ENCODE measurements around the gene ACTMAP.
A peak's percentile ranks its signal among the peaks of the same experiment; 100 is the strongest.

Gene ACTMAP

GRCh38 chr19:40758491-40758890 is 8.2 kb upstream of the ACTMAP start (continued):
- TF ChIP-seq, protein P1, sequence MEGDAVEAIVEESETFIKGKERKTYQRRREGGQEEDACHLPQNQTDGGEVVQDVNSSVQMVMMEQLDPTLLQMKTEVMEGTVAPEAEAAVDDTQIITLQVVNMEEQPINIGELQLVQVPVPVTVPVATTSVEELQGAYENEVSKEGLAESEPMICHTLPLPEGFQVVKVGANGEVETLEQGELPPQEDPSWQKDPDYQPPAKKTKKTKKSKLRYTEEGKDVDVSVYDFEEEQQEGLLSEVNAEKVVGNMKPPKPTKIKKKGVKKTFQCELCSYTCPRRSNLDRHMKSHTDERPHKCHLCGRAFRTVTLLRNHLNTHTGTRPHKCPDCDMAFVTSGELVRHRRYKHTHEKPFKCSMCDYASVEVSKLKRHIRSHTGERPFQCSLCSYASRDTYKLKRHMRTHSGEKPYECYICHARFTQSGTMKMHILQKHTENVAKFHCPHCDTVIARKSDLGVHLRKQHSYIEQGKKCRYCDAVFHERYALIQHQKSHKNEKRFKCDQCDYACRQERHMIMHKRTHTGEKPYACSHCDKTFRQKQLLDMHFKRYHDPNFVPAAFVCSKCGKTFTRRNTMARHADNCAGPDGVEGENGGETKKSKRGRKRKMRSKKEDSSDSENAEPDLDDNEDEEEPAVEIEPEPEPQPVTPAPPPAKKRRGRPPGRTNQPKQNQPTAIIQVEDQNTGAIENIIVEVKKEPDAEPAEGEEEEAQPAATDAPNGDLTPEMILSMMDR (tag by site-specific recombination; IDR thresholded peaks at IDR 0.05): no peak

DNA sequence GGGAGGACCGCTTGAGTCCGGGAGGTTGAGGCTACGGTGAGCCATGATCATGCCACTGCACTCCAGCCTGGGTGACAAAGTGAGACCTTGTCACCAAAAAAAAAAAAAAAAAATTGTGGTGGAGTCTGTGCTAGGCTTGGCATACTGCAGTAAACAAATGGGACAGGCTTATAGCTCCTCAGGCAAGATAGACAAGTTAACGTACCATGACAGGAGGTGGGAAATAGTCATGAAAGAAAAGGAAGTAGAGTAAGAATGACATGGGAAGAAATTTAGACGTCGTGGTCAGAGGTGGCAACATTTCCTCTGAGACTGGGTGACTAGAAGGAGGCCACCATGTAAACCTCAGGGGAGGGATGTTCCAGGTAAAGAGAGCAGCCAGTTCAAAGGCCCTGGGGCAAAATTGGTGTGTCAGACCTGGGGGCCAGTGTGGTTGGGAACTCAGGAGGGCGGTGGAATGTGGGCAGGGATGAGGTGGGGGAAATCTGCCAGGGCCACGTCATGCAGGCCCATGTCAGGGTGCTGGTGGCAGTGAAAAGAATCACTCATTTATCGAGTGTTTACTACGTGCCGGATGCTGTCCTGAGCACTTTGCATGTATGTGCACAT is 6.3 kb upstream of the ACTMAP start:
- CTCF ChIA-PET: interaction anchor here (0.6 to 3.3 kb wide), 7 partner anchors 21 to 1905 kb away, joined by 4 to 13 read pairs (median 5); partner anchors contain the start of gene RAB4B
- TF ChIP-seq EGR2 (tag by site-specific recombination; IDR thresholded peaks at IDR 0.05; ENCODE audit: low read depth) (peak; percentile 67), SALL2 (tag by site-specific recombination; IDR thresholded peaks at IDR 0.05; ENCODE audit: borderline replicate concordance) (no peak), HOXD13 (CRISPR knock-in tag; IDR thresholded peaks at IDR 0.05; ENCODE audit: borderline replicate concordance) (no peak), ZNF664 (tag by site-specific recombination; IDR thresholded peaks at IDR 0.05) (peak; percentile 73), ZNF623 (tag by site-specific recombination; IDR thresholded peaks at IDR 0.05) (peak; percentile 96)
- TF ChIP-seq, protein P2, sequence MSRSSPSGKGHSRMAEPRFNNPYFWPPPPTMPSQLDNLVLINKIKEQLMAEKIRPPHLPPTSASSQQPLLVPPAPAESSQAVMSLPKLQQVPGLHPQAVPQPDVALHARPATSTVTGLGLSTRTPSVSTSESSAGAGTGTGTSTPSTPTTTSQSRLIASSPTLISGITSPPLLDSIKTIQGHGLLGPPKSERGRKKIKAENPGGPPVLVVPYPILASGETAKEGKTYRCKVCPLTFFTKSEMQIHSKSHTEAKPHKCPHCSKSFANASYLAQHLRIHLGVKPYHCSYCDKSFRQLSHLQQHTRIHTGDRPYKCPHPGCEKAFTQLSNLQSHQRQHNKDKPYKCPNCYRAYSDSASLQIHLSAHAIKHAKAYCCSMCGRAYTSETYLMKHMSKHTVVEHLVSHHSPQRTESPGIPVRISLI (tag by site-specific recombination; IDR thresholded peaks at IDR 0.05): peak; percentile 47; the same call in 1 of the 2 replicates
- no peak overlapping the region; the same call in 1 of the 2 replicates for H3K27ac ChIP-seq (ENCODE audit: extremely low read depth, low read depth, low read length)

DNA sequence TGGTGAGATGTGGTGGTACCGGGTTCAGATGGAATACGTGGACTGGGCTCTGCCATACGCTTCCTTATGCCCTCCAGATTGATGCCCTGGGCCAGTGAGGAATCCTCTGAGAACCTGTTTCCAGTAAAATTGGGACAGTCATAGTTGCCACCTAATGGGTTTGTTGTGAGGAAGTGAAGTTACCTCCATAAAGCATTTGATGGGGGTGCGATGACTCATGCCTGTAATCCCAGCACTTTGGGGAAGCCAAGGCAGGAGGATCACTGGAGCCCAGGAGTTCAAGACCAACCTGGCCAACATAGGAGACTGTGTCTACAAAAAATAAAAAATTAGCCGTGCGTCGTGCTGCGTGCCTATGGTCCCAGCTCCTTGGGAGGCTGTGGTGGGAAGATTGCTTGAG is 5.5 kb upstream of the ACTMAP start:
- peaks cover 28% of the 10 kb centered on the region for H3K4me1 ChIP-seq (ENCODE audit: control insufficient read depth, insufficient read depth, low read length)
- H3K27ac ChIP-seq (ENCODE audit: extremely low read depth, low read depth, low read length): peak overlapping the region; percentile 57
- H3K4me3 ChIP-seq (ENCODE audit: low read depth, low read length): no peak overlapping the region
- H3K9me3 ChIP-seq (ENCODE audit: control insufficient read depth, insufficient read depth, low read depth, low read length): no peaks in the 10 kb centered on the region
- POLR2A ChIA-PET: interaction anchor here (0.5 to 7.3 kb wide), 5 partner anchors 22 to 429 kb away, joined by 3 to 180 read pairs (median 4); partner anchors contain the start of gene RAB4B
- CTCF ChIA-PET: interaction anchor here (0.6 to 1.9 kb wide), 6 partner anchors 52 to 1904 kb away, joined by 3 to 7 read pairs (median 4); no protein-coding TSS in a partner anchor
- TF ChIP-seq GLIS1 (tag by site-specific recombination; IDR thresholded peaks at IDR 0.05): peak; percentile 70
- TF ChIP-seq, protein P3, sequence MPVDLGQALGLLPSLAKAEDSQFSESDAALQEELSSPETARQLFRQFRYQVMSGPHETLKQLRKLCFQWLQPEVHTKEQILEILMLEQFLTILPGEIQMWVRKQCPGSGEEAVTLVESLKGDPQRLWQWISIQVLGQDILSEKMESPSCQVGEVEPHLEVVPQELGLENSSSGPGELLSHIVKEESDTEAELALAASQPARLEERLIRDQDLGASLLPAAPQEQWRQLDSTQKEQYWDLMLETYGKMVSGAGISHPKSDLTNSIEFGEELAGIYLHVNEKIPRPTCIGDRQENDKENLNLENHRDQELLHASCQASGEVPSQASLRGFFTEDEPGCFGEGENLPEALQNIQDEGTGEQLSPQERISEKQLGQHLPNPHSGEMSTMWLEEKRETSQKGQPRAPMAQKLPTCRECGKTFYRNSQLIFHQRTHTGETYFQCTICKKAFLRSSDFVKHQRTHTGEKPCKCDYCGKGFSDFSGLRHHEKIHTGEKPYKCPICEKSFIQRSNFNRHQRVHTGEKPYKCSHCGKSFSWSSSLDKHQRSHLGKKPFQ (tag by site-specific recombination; IDR thresholded peaks at IDR 0.05): no peak
- peaks cover 67 to 89% of the 10 kb centered on the region in 2 experiments for H3K36me3 ChIP-seq (ENCODE audit: control insufficient read depth in 2 of 2, insufficient read depth in 1 of 2, low read length in 2 of 2)

More for the DNA sequence above, 6.3 kb upstream of the ACTMAP start:
- Histone ChIP-seq H3K9me3 (ENCODE audit: control insufficient read depth, insufficient read depth, low read depth, low read length) (no peaks in the 10 kb centered on the region), H3K4me1 (ENCODE audit: control insufficient read depth, insufficient read depth, low read length) (peaks cover 28% of the 10 kb centered on the region), H3K4me3 (ENCODE audit: low read depth, low read length) (no peak overlapping the region), H3K36me3 (ENCODE audit: control insufficient read depth in 2 of 2, insufficient read depth in 1 of 2, low read length in 2 of 2) (peaks cover 75 to 97% of the 10 kb centered on the region in 2 experiments)
- POLR2A ChIA-PET: interaction anchor here (0.6 to 7.3 kb wide), 5 partner anchors 9 to 1321 kb away, joined by 3 to 180 read pairs (median 3); partner anchors contain the start of genes RAB4B and RPS16

DNA sequence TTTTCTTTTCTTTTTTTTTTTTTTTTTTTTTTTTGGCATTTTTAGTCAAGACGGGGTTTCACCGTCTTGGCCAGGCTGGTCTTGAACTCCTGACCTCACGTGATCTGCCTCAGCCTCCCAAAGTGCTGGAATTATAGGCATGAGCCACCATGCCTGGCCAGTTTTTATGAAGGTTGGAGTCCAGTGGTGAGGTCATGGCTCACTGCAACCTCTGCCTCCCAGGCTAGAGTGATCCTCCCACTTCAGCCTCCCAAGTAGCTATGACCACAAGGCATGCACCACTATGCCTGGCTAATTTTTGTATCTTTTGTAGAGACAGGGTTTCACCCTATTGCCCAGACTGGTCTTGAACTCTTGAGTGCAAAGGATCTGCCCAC is 5.0 kb upstream of the ACTMAP start:
- CTCF ChIA-PET: interaction anchor here (0.7 to 2.1 kb wide), 6 partner anchors 11 to 188 kb away, joined by 3 to 8 read pairs (median 6); no protein-coding TSS in a partner anchor

More for the DNA sequence above, 5.0 kb upstream of the ACTMAP start:
- POLR2A ChIA-PET: interaction anchor here (0.5 to 7.3 kb wide), 8 partner anchors 12 to 428 kb away, joined by 3 to 180 read pairs (median 6); partner anchors contain the start of gene RAB4B
- no peak overlapping the region for H3K4me3 ChIP-seq (ENCODE audit: low read depth, low read length)
- TF ChIP-seq, protein P2 (tag by site-specific recombination; IDR thresholded peaks at IDR 0.05): peak; percentile 37; the same call in 1 of the 2 replicates
- TF ChIP-seq ZNF366 (tag by site-specific recombination; conservative IDR thresholded peaks at IDR 0.05): no peak
- no peaks in the 10 kb centered on the region for H3K9me3 ChIP-seq (ENCODE audit: control insufficient read depth, insufficient read depth, low read depth, low read length)
- peaks cover 62 to 83% of the 10 kb centered on the region in 2 experiments for H3K36me3 ChIP-seq (ENCODE audit: control insufficient read depth in 2 of 2, insufficient read depth in 1 of 2, low read length in 2 of 2)
- peak overlapping the region; percentile 62 for H3K27ac ChIP-seq (ENCODE audit: extremely low read depth, low read depth, low read length)
- peaks cover 28% of the 10 kb centered on the region for H3K4me1 ChIP-seq (ENCODE audit: control insufficient read depth, insufficient read depth, low read length)
